RWPE1 (cell line): Measurements from ENCODE around the gene RNF26.
A peak's percentile ranks its signal among the peaks of the same experiment; 100 is the strongest.

ENCODE experiments used
- CTCF ChIA-PET: fragments of 350-600 bp; sonication (Branson Sonifier 250); formaldehyde crosslinking; extraction: SDS; loops from one replicate; lab custom pipeline; 2021; lab: Yijun Ruan, JAX
- POLR2A ChIA-PET: fragments of 400-600 bp; formaldehyde crosslinking; extraction: SDS; loops from one replicate; lab custom pipeline; 2020; ENCODE audit warnings: antibody characterized with exemption; ENCODE audit not compliant: low non-redundant PET; lab: Yijun Ruan, JAX
- DNase-seq: peaks from one replicate; pipeline ENCODE4 v3.0.0; 2012; ENCODE audit warnings: low spot score
- H3K27ac ChIP-seq: fragments of 450-650 bp; 2 replicates; pipeline ENCODE4 v1.5.1; 2017
- TF ChIP-seq, protein P1 (sequence below): fragments of 450-650 bp; conservative IDR thresholded peaks from 2 replicates; pipeline ENCODE4 v1.5.1; 2017; ENCODE audit warnings: low read depth, mild to moderate bottlenecking

The RNF26 gene

DNA sequence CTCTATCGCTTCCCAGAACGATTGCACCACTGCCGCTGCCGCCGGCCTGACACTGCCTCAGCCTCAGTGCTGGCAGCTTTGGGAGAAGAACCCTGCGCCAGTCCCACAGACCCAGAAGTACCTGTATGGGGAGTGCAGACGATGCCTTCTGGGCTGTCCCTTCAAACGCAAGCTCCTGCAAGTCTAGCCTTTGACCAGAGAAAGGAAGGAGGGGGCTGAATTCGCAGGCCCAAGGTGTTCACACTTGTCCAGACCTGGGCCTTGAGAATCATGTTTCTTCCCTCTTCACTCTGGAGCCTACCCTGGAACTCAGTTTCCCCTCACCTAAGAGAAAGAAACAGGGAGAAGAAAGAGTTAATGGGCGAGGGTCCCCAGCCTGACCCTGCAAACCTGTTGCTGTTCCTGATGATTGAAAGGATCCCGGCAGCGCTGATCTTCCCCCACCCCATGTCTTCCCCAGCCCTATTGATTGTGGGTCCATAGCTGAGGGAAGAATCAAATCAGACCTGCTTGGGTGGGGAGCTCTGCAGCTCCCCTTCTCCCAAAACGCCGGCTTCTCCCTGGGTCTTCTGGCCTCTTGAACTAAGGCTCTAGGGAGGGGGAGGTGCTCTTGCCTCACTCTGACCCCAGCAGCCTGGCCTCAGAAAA, 16.6 kb upstream of the RNF26 start:
- POLR2A ChIA-PET, result interaction anchor here (0.6 kb wide), 3 partner anchors 11 to 232 kb away, joined by 3 to 9 read pairs (median 6); no protein-coding TSS in a partner anchor
- CTCF ChIA-PET, result interaction anchor here (0.6 to 2.0 kb wide), 5 partner anchors 20 to 1510 kb away, joined by 3 to 5 read pairs (median 4); no protein-coding TSS in a partner anchor
- no peak for DNase-seq
- TF ChIP-seq, protein P1, sequence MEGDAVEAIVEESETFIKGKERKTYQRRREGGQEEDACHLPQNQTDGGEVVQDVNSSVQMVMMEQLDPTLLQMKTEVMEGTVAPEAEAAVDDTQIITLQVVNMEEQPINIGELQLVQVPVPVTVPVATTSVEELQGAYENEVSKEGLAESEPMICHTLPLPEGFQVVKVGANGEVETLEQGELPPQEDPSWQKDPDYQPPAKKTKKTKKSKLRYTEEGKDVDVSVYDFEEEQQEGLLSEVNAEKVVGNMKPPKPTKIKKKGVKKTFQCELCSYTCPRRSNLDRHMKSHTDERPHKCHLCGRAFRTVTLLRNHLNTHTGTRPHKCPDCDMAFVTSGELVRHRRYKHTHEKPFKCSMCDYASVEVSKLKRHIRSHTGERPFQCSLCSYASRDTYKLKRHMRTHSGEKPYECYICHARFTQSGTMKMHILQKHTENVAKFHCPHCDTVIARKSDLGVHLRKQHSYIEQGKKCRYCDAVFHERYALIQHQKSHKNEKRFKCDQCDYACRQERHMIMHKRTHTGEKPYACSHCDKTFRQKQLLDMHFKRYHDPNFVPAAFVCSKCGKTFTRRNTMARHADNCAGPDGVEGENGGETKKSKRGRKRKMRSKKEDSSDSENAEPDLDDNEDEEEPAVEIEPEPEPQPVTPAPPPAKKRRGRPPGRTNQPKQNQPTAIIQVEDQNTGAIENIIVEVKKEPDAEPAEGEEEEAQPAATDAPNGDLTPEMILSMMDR, result no peak
- peak overlapping the region; percentile 91 for H3K27ac ChIP-seq

DNA sequence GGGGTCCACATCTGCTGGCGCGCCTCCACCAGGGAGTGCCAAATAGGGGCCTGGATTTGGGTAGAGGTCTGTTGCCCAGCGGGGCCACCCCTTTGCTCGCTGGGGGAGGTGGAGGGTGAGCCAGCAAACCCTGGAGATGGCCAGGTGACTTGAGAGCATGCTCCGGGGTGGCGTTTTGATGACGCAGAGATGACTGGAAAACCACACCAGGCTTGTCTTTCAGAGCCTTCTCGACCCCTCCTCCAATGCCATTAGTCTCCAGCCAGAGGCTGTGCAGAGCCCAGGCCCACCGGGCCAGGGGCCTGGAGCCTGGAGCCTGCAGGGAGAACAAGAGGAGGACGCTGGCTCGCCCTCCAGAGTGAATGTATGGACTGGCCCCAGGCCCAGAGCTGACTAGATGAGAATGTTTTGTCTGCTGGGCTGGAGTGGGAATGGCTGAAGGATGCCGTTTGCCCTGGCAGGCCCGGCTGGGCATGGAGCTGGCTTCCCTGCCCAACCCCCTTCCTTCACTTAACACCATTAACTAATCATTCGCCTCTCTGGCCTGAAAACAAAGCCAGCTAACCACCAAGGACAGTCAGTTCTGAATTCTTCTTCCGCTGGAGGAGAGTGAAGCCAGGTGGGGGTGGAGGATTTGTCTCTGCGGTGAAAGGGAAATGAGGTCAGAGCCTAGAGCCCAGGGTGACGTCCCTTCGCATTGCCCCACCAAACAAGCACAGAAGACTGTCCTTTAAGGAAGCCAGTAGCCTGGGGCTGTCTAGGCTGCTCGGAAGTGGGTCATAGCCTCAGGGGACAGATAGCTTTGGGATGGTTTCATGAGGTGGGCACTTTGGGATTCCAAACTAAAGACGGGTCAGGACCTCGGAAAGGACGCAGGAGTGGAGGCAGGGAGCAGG, 15.8 kb upstream of the RNF26 start:
- POLR2A ChIA-PET, result interaction anchor here (0.6 kb wide), 2 partner anchors 10 to 233 kb away, joined by 6 to 9 read pairs; no protein-coding TSS in a partner anchor
- TF ChIP-seq, protein P1, result no peak
- DNase-seq, result peak; percentile 78
- H3K27ac ChIP-seq, result peak overlapping the region; percentile 91
- CTCF ChIA-PET, result interaction anchor here (0.5 to 2.0 kb wide), 4 partner anchors 20 to 1511 kb away, joined by 3 to 5 read pairs (median 4); no protein-coding TSS in a partner anchor

DNA sequence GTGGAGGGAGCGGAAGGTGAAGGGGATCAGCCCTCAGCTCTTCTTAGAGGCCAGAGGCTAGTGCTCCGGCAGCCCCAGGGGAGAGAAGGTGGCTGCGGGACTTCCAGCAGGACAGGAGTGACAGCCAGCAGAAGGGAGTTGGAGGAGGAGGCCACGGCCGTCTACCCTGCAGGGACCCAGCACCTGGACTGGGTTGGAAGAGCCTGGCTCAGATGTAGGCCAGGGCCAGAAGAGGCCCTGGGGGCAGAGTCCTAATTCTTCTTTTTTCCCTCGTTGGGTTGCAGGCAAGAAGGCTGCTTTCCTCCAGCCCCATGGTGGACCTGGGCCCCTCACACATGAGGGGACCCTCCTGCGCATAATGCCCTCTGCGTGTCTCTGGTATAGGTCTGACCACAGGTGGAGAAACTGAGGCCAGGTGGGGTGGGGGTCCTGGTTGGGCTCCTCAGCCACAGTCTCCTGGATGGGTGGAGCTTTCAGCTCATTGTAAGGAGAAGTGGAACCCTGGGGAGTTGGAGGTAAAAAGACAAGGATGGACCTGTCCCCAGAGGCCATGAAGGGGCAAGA, 15.1 kb upstream of the RNF26 start:
- ChIA-PET CTCF (interaction anchor here (0.5 to 1.1 kb wide), 4 partner anchors 25 to 281 kb away, joined by 3 to 7 read pairs (median 4); no protein-coding TSS in a partner anchor), POLR2A (no interaction called here)
- DNase-seq, result no peak
- peak overlapping the region; percentile 91 for H3K27ac ChIP-seq
- TF ChIP-seq, protein P1, result no peak

DNA sequence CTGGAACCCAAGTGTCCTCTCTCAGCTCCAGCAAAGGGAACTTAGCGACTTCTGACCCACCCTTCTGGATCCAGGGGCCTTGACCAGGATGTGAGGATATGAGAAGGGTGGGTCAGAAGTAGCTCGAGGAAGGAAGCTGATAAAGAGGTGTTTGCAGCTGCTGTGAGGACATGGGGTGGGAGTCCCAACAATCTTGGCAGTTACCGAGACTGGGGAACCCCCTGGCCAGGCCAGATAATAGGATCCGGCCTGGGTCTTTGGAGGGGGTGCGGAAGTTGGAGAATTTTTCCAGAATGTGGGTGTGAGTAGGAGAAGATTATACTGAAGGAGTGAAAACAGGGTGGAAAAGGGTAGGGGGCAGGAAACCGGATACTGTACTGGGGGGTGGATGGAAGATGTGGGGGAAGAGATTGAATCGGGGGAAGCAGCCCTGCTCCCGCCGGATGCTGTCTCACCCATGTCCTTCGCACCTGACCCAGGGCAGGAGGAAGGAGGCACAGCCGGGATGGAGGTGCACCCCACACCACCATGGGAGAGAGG, 14.6 kb upstream of the RNF26 start:
- no peak for DNase-seq
- ChIA-PET POLR2A (no interaction called here), CTCF (interaction anchor here (0.7 to 1.1 kb wide), 4 partner anchors 26 to 155 kb away, joined by 3 to 7 read pairs (median 3); partner anchors contain the start of gene USP2)
- peak overlapping the region; percentile 91 for H3K27ac ChIP-seq
- TF ChIP-seq, protein P1, result no peak

DNA sequence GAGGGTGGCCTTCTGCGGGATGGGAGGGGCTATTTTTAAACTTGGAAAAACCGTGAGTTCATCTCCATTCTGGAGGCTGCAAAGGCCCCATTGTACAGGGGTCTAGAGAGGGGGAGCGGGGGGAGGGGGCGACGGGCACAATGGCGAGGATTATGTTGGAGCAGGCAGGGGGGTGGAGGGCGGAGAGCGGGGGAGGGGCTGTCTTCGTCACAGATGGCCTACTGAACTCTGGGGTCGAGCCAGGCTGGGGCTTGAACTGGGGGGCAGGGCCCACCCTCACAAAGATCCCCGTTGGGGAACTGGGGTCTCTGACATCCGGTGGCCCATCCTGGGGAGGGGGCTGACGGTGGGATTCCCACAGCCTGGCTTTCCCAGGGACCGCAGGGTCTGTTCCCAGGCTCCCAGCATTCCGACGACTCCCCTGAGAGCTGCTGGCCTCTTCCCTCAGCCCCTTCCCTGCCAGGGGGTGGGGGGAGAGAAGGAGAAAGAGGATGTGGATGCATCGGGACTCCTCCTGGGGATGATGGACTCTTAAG, 14.0 kb upstream of the RNF26 start:
- CTCF ChIA-PET, result interaction anchor here (0.5 to 4.4 kb wide), 6 partner anchors 13 to 716 kb away, joined by 3 to 28 read pairs (median 4); partner anchors contain the start of gene USP2
- H3K27ac ChIP-seq, result peak overlapping the region; percentile 58
- POLR2A ChIA-PET, result no interaction called here

More for the DNA sequence above, 14.0 kb upstream of the RNF26 start:
- DNase-seq, result no peak
- TF ChIP-seq, protein P1, result no peak
